ENCODE measurements around the gene CA10.

CA10 gene

DNA sequence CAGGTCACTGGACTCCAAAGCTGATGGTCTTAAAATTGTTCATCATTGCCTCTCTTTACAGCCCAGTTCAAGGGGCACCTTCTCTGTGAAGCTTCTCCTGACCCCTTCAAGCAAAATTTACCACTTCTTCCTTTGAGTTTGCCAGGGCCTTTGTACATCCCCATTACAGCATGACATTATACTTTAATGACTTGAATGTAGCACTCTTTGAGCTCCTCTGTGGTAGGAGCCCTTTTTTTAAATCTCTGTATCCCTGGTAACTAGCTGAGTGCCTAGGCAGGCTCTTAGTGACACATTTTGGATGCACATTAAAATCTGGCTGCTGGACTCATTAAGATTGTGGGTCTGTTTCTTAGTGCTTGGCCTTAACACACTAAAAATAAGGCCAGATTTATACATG, 412.1 kb downstream of the CA10 start:
- FAIRE-seq (no peak), DNase-seq (ENCODE audit: extremely low spot score, insufficient read length, low read depth) (no peak)

DNA sequence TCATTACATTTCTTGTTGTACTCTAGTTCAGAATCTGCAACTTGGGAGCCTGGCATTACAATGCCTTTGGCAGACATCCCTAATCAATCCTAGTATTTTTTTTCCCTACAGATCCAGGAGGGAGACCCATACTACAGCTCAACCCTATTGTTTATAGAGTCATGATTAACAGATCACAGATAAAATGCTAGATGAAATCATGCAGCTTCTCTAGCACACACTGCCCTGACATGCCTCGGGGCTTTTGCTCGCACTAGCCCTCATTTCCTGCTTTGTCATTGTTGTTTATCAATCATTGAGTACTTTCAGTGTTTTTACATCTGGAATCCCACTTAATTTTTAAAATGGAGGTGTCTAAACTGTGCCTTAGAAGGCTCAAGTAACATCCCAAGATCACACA, 412.5 kb downstream of the CA10 start:
- DNase-seq (ENCODE audit: extremely low spot score, insufficient read length, low read depth), result no peak
- FAIRE-seq, result no peak

DNA sequence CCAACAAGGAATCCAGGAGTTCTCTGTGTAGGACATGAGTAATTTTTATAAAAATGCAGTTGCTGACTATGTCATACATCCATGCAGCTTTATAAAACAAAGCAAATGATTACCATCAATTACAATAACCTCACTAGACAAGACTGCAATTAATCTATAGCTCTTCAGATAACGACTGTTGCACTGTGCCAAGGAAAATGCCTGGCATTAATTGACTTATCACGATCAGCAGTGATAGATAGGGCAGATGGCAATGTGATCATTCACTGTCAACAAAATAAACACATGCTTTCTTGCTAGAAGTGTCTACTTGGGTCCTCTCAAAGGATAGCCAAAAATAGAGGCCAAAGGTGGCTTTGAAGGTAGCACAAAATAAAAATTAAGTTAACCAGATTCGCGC, 415.0 kb downstream of the CA10 start:
- FAIRE-seq (no peak), DNase-seq (ENCODE audit: extremely low spot score, insufficient read length, low read depth) (no peak)

GRCh38 chr17:51742571-51742970, 415.9 kb downstream of the CA10 start:
- FAIRE-seq, result no peak
- no peak for DNase-seq (ENCODE audit: extremely low spot score, insufficient read length, low read depth)

DNA sequence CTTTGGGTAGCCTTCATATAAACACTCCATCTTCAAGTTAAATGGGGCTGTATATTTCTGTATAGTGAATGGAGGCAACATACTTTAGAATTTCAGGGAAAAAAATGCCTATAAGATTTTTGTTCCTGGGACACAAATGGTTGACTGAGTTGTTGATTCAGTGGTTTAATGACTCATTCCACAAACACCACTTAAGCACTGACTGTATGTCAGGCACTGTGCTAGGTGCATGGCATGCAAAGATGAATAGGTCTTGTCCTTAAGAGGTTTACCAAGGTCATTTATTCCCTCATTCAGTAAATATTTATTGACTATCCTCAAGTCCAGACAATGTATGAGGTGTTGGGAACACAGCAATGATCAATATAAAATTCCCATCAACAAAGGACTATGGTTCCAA, 417.1 kb downstream of the CA10 start:
- FAIRE-seq, result no peak
- no peak for DNase-seq (ENCODE audit: extremely low spot score, insufficient read length, low read depth)

GRCh38 chr17:51740531-51740930, 418.0 kb downstream of the CA10 start:
- DNase-seq (ENCODE audit: extremely low spot score, insufficient read length, low read depth) (no peak), FAIRE-seq (no peak)

GRCh38 chr17:51739245-51739886, 419.1 kb downstream of the CA10 start:
- FAIRE-seq (no peak), DNase-seq (ENCODE audit: extremely low spot score, insufficient read length, low read depth) (no peak)

GRCh38 chr17:51736356-51736755, 422.2 kb downstream of the CA10 start:
- no peak for DNase-seq (ENCODE audit: extremely low spot score, insufficient read length, low read depth)
- FAIRE-seq, result no peak

GRCh38 chr17:51734976-51735375, 423.5 kb downstream of the CA10 start:
- DNase-seq (ENCODE audit: extremely low spot score, insufficient read length, low read depth), result no peak
- no peak for FAIRE-seq

DNA sequence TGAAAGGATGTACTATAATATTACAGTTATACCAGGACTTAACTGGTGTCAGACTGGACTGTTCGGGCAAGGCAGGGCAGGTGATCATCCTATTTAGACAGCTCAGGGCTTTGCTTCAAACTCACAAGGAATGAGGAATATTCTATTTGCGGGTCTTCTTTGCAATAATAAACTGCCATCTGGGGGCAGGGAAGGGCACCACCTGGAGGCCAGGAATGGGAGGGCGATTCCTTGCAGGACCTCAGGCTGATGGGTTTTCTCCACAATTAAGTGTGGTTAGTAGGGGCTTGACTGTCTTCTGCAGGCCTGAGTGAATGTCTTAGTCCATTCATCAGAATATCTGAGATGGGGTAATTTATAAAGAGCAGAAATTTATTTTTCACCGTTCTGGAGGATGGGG, 424.1 kb downstream of the CA10 start:
- DNase-seq (ENCODE audit: extremely low spot score, insufficient read length, low read depth) (no peak), FAIRE-seq (no peak)

GRCh38 chr17:51733166-51733565, 425.3 kb downstream of the CA10 start:
- FAIRE-seq, result no peak
- no peak for DNase-seq (ENCODE audit: extremely low spot score, insufficient read length, low read depth)

DNA sequence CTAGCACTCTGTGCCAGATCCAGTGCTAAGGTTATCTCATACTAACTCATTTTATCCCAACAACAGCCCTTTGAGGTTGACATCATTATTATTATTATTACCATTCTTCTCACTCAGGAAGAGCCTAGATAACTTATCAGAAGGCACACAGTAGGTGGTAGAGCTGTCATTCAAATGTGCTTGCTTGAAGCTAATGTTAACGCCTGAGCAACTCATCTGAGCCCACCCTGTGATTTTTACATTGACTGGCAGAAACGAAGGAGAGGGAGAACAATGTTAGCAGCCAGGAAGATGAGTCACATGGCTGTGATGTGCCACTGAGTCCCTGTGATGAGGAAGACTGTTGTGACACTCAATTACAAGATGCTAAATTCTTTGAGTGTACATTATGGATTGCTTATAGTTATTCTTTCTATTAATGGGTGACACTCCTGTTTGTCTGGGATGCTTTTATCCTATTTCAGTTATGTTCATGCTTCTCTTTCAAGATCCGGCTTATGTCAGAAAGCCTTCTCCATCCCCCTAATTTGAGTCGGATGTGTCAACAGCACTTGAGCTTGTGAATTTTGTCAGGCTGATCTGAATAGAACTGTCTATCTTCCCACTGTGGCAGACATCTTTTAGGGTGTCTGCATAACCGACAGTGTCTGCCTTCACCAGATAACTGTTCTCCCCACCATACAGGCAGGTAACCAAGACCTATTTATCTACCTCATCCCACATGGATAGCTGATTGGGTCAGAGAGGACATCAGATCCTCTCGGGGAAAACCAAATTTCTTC, 426.4 kb downstream of the CA10 start:
- DNase-seq (ENCODE audit: extremely low spot score, insufficient read length, low read depth), result no peak
- no peak for FAIRE-seq

DNA sequence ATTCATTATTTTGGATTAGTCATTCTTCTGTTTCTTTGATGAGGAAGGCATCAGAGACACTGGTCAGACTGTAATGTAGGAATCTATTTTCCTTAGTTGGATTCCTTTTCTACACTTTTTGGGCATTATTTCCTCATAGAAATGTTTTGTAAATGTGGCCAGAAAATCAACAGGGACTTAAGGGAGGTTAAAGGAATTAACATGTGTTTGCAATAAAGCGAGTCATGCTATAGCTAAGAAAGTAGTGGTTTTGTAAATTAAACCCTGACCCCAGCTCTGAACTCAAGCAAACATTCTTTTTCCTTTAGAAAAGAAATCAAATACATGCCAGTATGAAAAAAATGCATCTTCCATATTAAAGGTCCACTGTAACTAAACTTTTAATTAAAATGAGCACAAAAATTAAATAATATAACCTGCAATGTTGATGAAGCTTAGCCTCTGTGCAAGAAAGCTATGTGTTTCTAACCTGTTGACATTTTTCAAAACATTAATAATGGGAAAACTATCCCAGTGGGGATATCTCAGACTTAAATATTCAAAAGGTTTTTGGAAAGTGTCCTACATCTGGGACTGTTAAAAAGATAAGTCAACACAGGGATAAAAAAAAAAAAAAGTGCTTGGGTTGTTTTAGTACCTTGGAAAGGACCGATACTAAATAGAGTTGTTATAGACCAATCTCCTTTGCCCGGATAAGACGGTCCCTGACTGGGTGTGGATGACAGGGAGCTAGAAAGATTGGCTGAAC, 428.0 kb downstream of the CA10 start:
- FAIRE-seq, result no peak
- no peak for DNase-seq (ENCODE audit: extremely low spot score, insufficient read length, low read depth)

DNA sequence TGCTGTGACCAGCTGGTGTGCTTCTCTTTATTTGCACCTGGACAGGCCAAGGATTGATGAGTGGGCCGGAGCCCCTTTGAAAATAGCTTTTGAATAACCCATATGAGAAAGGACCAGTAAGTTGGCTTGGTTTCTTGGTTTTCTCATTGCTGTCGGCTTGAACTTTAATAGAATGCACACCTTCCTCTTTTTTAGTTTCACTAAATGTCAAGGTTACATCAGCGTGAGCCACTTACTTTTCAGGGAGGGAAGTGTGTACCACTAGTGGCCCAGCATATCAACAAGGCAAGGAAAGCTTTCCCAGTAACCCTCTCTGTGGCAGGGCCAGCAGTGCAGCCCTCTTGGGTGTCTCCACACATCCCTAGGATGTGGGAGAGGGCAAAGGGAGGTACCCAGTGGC, 433.3 kb downstream of the CA10 start:
- no peak for FAIRE-seq

GRCh38 chr17:51724043-51724580, 434.4 kb downstream of the CA10 start:
- no peak for FAIRE-seq

More for the DNA sequence above, 433.3 kb downstream of the CA10 start:
- no peak for DNase-seq (ENCODE audit: extremely low spot score, insufficient read length, low read depth)

DNA sequence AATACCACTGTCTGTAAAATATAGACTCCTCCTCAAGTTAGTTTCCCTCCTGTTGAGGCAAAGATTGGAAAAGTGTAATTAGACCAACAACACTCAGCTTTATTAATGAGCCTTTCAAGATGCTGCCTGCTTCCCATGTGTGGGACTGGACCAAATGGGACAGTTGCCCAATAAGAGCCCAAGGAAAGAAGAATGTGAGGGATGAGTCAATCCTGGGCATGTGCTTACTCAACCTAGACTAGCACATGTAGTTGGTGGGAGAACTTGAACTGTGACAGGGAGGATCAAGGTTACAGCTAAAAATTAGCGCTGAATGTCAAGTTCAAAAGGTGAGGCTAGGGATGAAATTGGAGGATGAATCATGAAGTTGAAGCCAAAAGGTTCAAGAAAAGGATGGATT, 435.5 kb downstream of the CA10 start:
- no peak for DNase-seq (ENCODE audit: extremely low spot score, insufficient read length, low read depth)
- no peak for FAIRE-seq

More at GRCh38 chr17:51724043-51724580, 434.4 kb downstream of the CA10 start:
- no peak for DNase-seq (ENCODE audit: extremely low spot score, insufficient read length, low read depth)

GRCh38 chr17:51721730-51722129, 436.8 kb downstream of the CA10 start:
- FAIRE-seq (no peak), DNase-seq (ENCODE audit: extremely low spot score, insufficient read length, low read depth) (no peak)

DNA sequence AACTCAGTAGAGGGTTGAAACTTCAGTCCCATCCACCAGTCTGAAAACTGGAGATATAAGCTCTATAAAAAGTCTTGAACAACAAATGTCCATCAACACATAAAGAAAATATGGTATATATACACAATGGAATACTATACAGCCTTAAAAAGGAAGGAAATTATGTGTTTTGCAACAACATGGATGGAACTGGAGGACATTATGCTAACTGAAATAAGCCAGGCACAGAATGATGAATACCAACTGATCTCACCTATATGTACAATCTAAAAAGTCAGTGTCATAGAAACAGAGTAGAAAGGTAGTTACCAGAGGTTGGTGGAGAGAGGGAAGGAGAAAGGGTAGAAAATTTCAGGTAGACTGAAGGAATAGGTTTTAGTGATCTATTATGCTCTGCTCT, 438.1 kb downstream of the CA10 start:
- DNase-seq (ENCODE audit: extremely low spot score, insufficient read length, low read depth) (no peak), FAIRE-seq (no peak)

GRCh38 chr17:51718983-51719382, 439.5 kb downstream of the CA10 start:
- no peak for FAIRE-seq
- no peak for DNase-seq (ENCODE audit: extremely low spot score, insufficient read length, low read depth)

DNA sequence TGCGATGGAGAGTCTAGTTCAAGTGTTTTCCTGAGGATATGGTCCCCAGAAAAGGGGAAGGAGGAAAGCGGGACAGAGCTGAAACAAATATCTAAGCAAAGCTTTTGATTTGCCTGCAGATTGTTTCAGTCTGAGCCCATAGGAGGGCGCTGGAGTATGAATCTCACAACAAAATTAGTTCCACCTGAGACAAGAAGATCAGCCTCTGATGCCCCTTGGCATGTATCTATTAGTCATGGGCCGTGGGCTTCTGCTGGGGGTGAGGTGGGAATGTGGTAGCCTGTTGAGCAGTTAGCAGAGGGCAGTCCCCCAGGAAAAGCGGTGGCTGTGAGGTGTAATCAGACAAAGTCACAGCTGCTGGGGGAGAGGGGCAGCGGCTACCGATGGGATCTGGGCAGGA, 446.9 kb downstream of the CA10 start:
- FAIRE-seq, result no peak
- no peak for DNase-seq (ENCODE audit: extremely low spot score, insufficient read length, low read depth)

DNA sequence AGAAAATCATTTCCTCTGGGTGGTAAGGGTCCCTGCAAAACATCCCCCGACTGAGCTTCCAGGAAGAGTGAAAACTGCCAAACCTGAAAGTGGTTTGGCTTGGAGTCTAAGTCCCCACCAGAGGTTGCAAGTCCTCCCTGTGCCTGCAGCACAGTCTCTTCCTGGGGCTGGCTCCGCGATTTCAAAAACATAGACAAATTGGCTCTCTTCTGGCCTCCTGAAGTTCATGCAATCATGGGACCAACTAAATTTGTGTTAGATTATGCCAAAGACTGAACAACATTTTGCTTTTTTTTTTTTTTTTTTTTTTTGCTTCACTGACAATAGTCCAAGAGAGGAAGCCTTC, 447.9 kb downstream of the CA10 start:
- FAIRE-seq (no peak), DNase-seq (ENCODE audit: extremely low spot score, insufficient read length, low read depth) (no peak)

Measured in GM18507 (cell line).